ENCODE measurements around the gene PRR3.
"Not testable (repeated sequence)": the region's sequence is repeated elsewhere in the genome, so short reads cannot be mapped to it uniquely, and the experiment has no call there.

Gene PRR3

GRCh38 chr6:30556906-30557682, at the start of gene PRR3:
Gene PRR3 (plus strand): TSS chr6:30557295. CDS start chr6:30557345, 50 bp downstream.
- peak; percentile 87 for DNase-seq (ENCODE audit: low spot score)

GRCh38 chr6:30507849-30508827, 49.0 kb upstream of the PRR3 start:
- no peak for DNase-seq (ENCODE audit: low spot score)

- no peak for DNase-seq (ENCODE audit: low spot score)
Observed at GRCh38 chr6:30508890-30509736, 48.0 kb upstream of the PRR3 start.

- DNase-seq (ENCODE audit: low spot score): no peak
Observed at GRCh38 chr6:30510419-30511168, 46.5 kb upstream of the PRR3 start.

- no peak for DNase-seq (ENCODE audit: low spot score)
Observed at GRCh38 chr6:30511169-30511546, 45.9 kb upstream of the PRR3 start.

- DNase-seq (ENCODE audit: low spot score): no peak
Observed at GRCh38 chr6:30513451-30513850, 43.6 kb upstream of the PRR3 start.

GRCh38 chr6:30515106-30515505, 42.0 kb upstream of the PRR3 start:
- DNase-seq (ENCODE audit: low spot score): no peak

- DNase-seq (ENCODE audit: low spot score): peak; percentile 46
Observed at GRCh38 chr6:30515944-30516753, 40.9 kb upstream of the PRR3 start.

GRCh38 chr6:30516754-30517076, 40.4 kb upstream of the PRR3 start:
- DNase-seq (ENCODE audit: low spot score): not testable (repeated sequence)

- DNase-seq (ENCODE audit: low spot score): not testable (repeated sequence)
Observed at GRCh38 chr6:30517767-30518504, 39.2 kb upstream of the PRR3 start.

- not testable (repeated sequence) for DNase-seq (ENCODE audit: low spot score)
Observed at GRCh38 chr6:30518505-30519145, 38.5 kb upstream of the PRR3 start.

- no peak for DNase-seq (ENCODE audit: low spot score)
Observed at GRCh38 chr6:30520522-30520921, 36.6 kb upstream of the PRR3 start.

GRCh38 chr6:30521082-30521481, 36.0 kb upstream of the PRR3 start:
- DNase-seq (ENCODE audit: low spot score): not testable (repeated sequence)

GRCh38 chr6:30521952-30522351, 35.1 kb upstream of the PRR3 start:
- not testable (repeated sequence) for DNase-seq (ENCODE audit: low spot score)

- DNase-seq (ENCODE audit: low spot score): not testable (repeated sequence)
Observed at GRCh38 chr6:30526444-30526843, 30.7 kb upstream of the PRR3 start.

- DNase-seq (ENCODE audit: low spot score): not testable (repeated sequence)
Observed at GRCh38 chr6:30529349-30529875, 27.7 kb upstream of the PRR3 start.

- DNase-seq (ENCODE audit: low spot score): no peak
Observed at GRCh38 chr6:30530014-30530413, 27.1 kb upstream of the PRR3 start.

GRCh38 chr6:30533460-30534294, 23.4 kb upstream of the PRR3 start:
- DNase-seq (ENCODE audit: low spot score): no peak

Measured in hematopoietic multipotent progenitor cell treated with erythropoietin and hydrocortisone succinate and interleukin-3 and kit ligand, for 15 days (in vitro differentiated cells).